GM23248 (cell line): ENCODE data around the gene FANCF. TPM values are rescaled to one million over a fixed set of nuclear protein-coding genes. Genes with fewer than 3 reads are reported as not detected.
A peak's percentile ranks its signal among the peaks of the same experiment; 100 is the strongest.

Source experiments
- DNase-seq: peaks from one replicate; pipeline ENCODE4 v3.0.0-alpha.2; 2015
- H2AFZ ChIP-seq: fragments of 200-600 bp; sonication (generic); 2 replicates; pipeline ENCODE4 v1.6.1; 2016; ENCODE audit warnings: antibody characterized with exemption
- H3F3A ChIP-seq: fragments of 200-600 bp; sonication (generic); 2 replicates; pipeline ENCODE4 v1.6.1; 2016; ENCODE audit warnings: mild to moderate bottlenecking, antibody characterized with exemption, mixed run types; ENCODE audit not compliant: insufficient read depth
- H3K27ac ChIP-seq: fragments of 200-600 bp; sonication (generic); 2 replicates; pipeline ENCODE4 v1.5.1; 2016; ENCODE audit warnings: mild to moderate bottlenecking
- H3K27me3 ChIP-seq: fragments of 200-600 bp; sonication (generic); replicated peaks from 2 replicates; pipeline ENCODE4 v1.6.1; 2016; ENCODE audit warnings: mild to moderate bottlenecking; ENCODE audit not compliant: insufficient read depth
- H3K36me3 ChIP-seq: fragments of 200-600 bp; sonication (generic); 2 replicates; pipeline ENCODE4 v1.6.1; 2016; ENCODE audit warnings: low read depth, mild to moderate bottlenecking
- H3K4me1 ChIP-seq: fragments of 200-600 bp; sonication (generic); 2 replicates; pipeline ENCODE4 v1.6.1; 2016; ENCODE audit warnings: mild to moderate bottlenecking; ENCODE audit not compliant: insufficient read depth
- H3K4me2 ChIP-seq: fragments of 200-600 bp; sonication (generic); one replicate; pipeline ENCODE4 v1.6.1; 2016; ENCODE audit warnings: mild to moderate bottlenecking; ENCODE audit not compliant: unreplicated experiment
- H3K4me3 ChIP-seq: fragments of 200-600 bp; sonication (generic); 2 replicates; pipeline ENCODE4 v1.5.1; 2016; ENCODE audit warnings: mild to moderate bottlenecking
- H3K79me2 ChIP-seq: fragments of 200-600 bp; sonication (generic); 2 replicates; pipeline ENCODE4 v1.6.1; 2016; ENCODE audit warnings: mild to moderate bottlenecking; ENCODE audit not compliant: insufficient read depth
- H3K9ac ChIP-seq: fragments of 200-600 bp; sonication (generic); 2 replicates; pipeline ENCODE4 v1.6.1; 2016; ENCODE audit warnings: mild to moderate bottlenecking
- H3K9me2 ChIP-seq: fragments of 200-600 bp; sonication (generic); 2 replicates; pipeline ENCODE4 v1.6.1; 2016; ENCODE audit warnings: mixed run types, mild to moderate bottlenecking, moderate library complexity; ENCODE audit not compliant: insufficient read depth
- H3K9me3 ChIP-seq: fragments of 200-600 bp; sonication (generic); one replicate; pipeline ENCODE4 v1.6.1; 2017; ENCODE audit warnings: low read depth
- H4K20me1 ChIP-seq: fragments of 200-600 bp; sonication (generic); 2 replicates; pipeline ENCODE4 v1.6.0; 2016; ENCODE audit not compliant: insufficient read depth
- EZH2 ChIP-seq: fragments of 200-600 bp; sonication (generic); IDR thresholded peaks from 2 replicates; pipeline ENCODE4 v1.6.1; 2018; ENCODE audit warnings: antibody characterized with exemption, mild to moderate bottlenecking; ENCODE audit not compliant: insufficient read depth, poor library complexity, severe bottlenecking
- EZH2phosphoT487 ChIP-seq: fragments of 200-600 bp; sonication (generic); IDR thresholded peaks from 2 replicates; pipeline ENCODE4 v1.6.1; 2018; ENCODE audit warnings: antibody characterized with exemption, moderate library complexity, mild to moderate bottlenecking, low read depth; ENCODE audit not compliant: insufficient read depth
- WGBS, 2 experiments: methylation state at CpG; one replicate each; pipeline ENCODE4 v1.1.6; 2015 to 2017; ENCODE audit warnings: low lambda C conversion rate in 2 of 2, low coverage in 1 of 2; ENCODE audit errors: missing lambda C conversion rate in 2 of 2; 5-methylcytosine and 5-hydroxymethylcytosine counted together
- in situ Hi-C: fragments of 300-500 bp; cut with MboI; formaldehyde crosslinking; loops from 2 replicates; pipeline ENCODE4 v1.15.0; 2020
- polyA plus RNA-seq: library from polyadenylated mRNA; unstranded; fragments of >200 nt; fragmentation: Nextera tagmentation; extraction: Ambion mirVana; gene quantifications from 2 replicates; pipeline ENCODE4 v1.2.1, GENCODE V29; 2016
- total RNA-seq: library from RNA; depleted of rRNA; stranded (reverse); fragments of >200 nt; shearing (Covaris generic); gene quantifications from 2 replicates; pipeline ENCODE4 v1.2.3, GENCODE V29; 2014

Gene FANCF
- total and polyA plus RNA-seq, 2 experiments from 2014 or later = 7.3 to 13.4 TPM

- no peak overlapping the region for H3K4me2 ChIP-seq
- no peaks in the 10 kb centered on the region for H3K36me3 ChIP-seq
- DNase-seq = no peak
- H3F3A ChIP-seq = no peaks in the 10 kb centered on the region
- no peak overlapping the region for H3K4me3 ChIP-seq
- H3K79me2 ChIP-seq = no peaks in the 10 kb centered on the region
- H3K9ac ChIP-seq = no peak overlapping the region
- no peaks in the 10 kb centered on the region for H4K20me1 ChIP-seq
- TF ChIP-seq EZH2 (no peak), EZH2phosphoT487 (no peak)
- H3K27ac ChIP-seq = no peak overlapping the region
- no peaks in the 10 kb centered on the region for H3K9me3 ChIP-seq
- in situ Hi-C loops = no loop called here
- WGBS, 2 experiments = 55 to 68% methylated on average over 2 of the region's 2 CpGs
- no peak overlapping the region for H2AFZ ChIP-seq
- H3K9me2 ChIP-seq = no peaks in the 10 kb centered on the region
- no peaks in the 10 kb centered on the region for H3K4me1 ChIP-seq
- H3K27me3 ChIP-seq = no peaks in the 10 kb centered on the region
These were observed 15.2 kb upstream of the FANCF start for GRCh38 chr11:22640862-22641261.

GRCh38 chr11:22635689-22636088 is 10.1 kb upstream of the FANCF start:
- TF ChIP-seq EZH2 = no peak
- no peak for TF ChIP-seq EZH2phosphoT487
- Histone ChIP-seq H3K4me2 (no peak overlapping the region), H3K79me2 (no peaks in the 10 kb centered on the region), H3K4me3 (no peak overlapping the region), H4K20me1 (no peaks in the 10 kb centered on the region), H2AFZ (no peak overlapping the region), H3K4me1 (no peaks in the 10 kb centered on the region), H3K27me3 (no peaks in the 10 kb centered on the region; the same call in 1 of the 2 replicates), H3K9me2 (no peaks in the 10 kb centered on the region), H3K9ac (no peak overlapping the region), H3K36me3 (no peaks in the 10 kb centered on the region), H3K27ac (no peak overlapping the region), H3K9me3 (no peaks in the 10 kb centered on the region), H3F3A (no peaks in the 10 kb centered on the region)
- DNase-seq = no peak
- in situ Hi-C loops = no loop called here
- WGBS, 2 experiments = 0% methylated on average over 1 of the region's 1 CpG

- H3K36me3 ChIP-seq = no peaks in the 10 kb centered on the region
- in situ Hi-C loops = no loop called here
- H3K27me3 ChIP-seq = no peaks in the 10 kb centered on the region; the same call in 1 of the 2 replicates
- H3F3A ChIP-seq = no peaks in the 10 kb centered on the region
- H2AFZ ChIP-seq = no peak overlapping the region
- H3K4me1 ChIP-seq = no peaks in the 10 kb centered on the region
- no peaks in the 10 kb centered on the region for H3K9me2 ChIP-seq
- WGBS, 2 experiments = 72 to 75% methylated on average over 3 of the region's 3 CpGs
- no peak overlapping the region for H3K9ac ChIP-seq
- no peaks in the 10 kb centered on the region for H3K79me2 ChIP-seq
- no peak overlapping the region for H3K4me3 ChIP-seq
- no peaks in the 10 kb centered on the region for H4K20me1 ChIP-seq
- H3K27ac ChIP-seq = no peak overlapping the region
- no peak overlapping the region for H3K4me2 ChIP-seq
- no peaks in the 10 kb centered on the region for H3K9me3 ChIP-seq
- TF ChIP-seq EZH2 (no peak), EZH2phosphoT487 (no peak)
- peak; percentile 25 for DNase-seq
These were observed 9.4 kb upstream of the FANCF start for GRCh38 chr11:22634897-22635629.

- Histone ChIP-seq H2AFZ (no peak overlapping the region), H3K27ac (no peak overlapping the region), H3K9ac (no peak overlapping the region), H3K4me1 (no peaks in the 10 kb centered on the region), H3K36me3 (no peaks in the 10 kb centered on the region), H4K20me1 (no peaks in the 10 kb centered on the region), H3F3A (no peaks in the 10 kb centered on the region), H3K4me3 (no peak overlapping the region), H3K79me2 (no peaks in the 10 kb centered on the region), H3K4me2 (no peak overlapping the region), H3K27me3 (no peaks in the 10 kb centered on the region; the same call in 1 of the 2 replicates), H3K9me2 (no peaks in the 10 kb centered on the region), H3K9me3 (no peaks in the 10 kb centered on the region)
- no peak for DNase-seq
- in situ Hi-C loops = no loop called here
- TF ChIP-seq EZH2 = no peak
- TF ChIP-seq EZH2phosphoT487 = no peak
These were observed 7.8 kb upstream of the FANCF start for GRCh38 chr11:22633354-22633902.
